HG03025 (cell line): ENCODE data around the gene PTGR3.

Experiments
- ATAC-seq: cut with Tn5 transposase; IDR thresholded peaks from one replicate; pipeline ENCODE4 v1.9.1; 2021; ENCODE audit warnings: mild to moderate bottlenecking, moderate library complexity; ENCODE audit not compliant: unreplicated experiment, low FRiP score

The PTGR3 gene

GRCh38 chr18:75216212-75216910 lies 7.4 kb upstream of the PTGR3 start:
- no peak for ATAC-seq

GRCh38 chr18:75215663-75216062 lies 6.7 kb upstream of the PTGR3 start:
- ATAC-seq, result no peak

- no peak for ATAC-seq
These were observed 6.0 kb upstream of the PTGR3 start for GRCh38 chr18:75214766-75215510.

GRCh38 chr18:75214332-75214690 lies 5.4 kb upstream of the PTGR3 start:
- no peak for ATAC-seq

- ATAC-seq, result no peak
These were observed 4.8 kb upstream of the PTGR3 start for GRCh38 chr18:75213611-75214331.

GRCh38 chr18:75212751-75213090 lies 3.8 kb upstream of the PTGR3 start:
- ATAC-seq, result no peak

GRCh38 chr18:75211953-75212750 lies 3.2 kb upstream of the PTGR3 start:
- ATAC-seq, result no peak

GRCh38 chr18:75211626-75211952 lies 2.6 kb upstream of the PTGR3 start:
- ATAC-seq, result no peak

- no peak for ATAC-seq
These were observed 2.2 kb upstream of the PTGR3 start for GRCh38 chr18:75211002-75211621.

GRCh38 chr18:75210274-75211001 lies 1.5 kb upstream of the PTGR3 start, which contains the start of gene TSHZ1:
TSS of gene TSHZ1 (plus strand) at chr18:75210797. CDS start at chr18:75211877, 1,080 bp downstream.
- ATAC-seq, result peak; percentile 29

GRCh38 chr18:75209951-75210258 lies 966 bp upstream of the PTGR3 start:
- ATAC-seq, result no peak

GRCh38 chr18:75208836-75209128 lies 157 bp downstream of the PTGR3 start:
- peak; percentile 12 for ATAC-seq

GRCh38 chr18:75208155-75208835 lies 644 bp downstream of the PTGR3 start:
- ATAC-seq, result peak; percentile 8

GRCh38 chr18:75207310-75208154 lies 1.4 kb downstream of the PTGR3 start:
- ATAC-seq, result no peak

- no peak for ATAC-seq
These were observed 2.3 kb downstream of the PTGR3 start for GRCh38 chr18:75206452-75207309.

- no peak for ATAC-seq
These were observed 3.3 kb downstream of the PTGR3 start for GRCh38 chr18:75205514-75206132.

- ATAC-seq, result no peak
These were observed 4.0 kb downstream of the PTGR3 start for GRCh38 chr18:75204732-75205513.
